ENCODE measurements around the gene PRR5.
"Not testable (repeated sequence)": the region's sequence is repeated elsewhere in the genome, so short reads cannot be mapped to it uniquely, and the experiment has no call there.

The PRR5 gene

GRCh38 chr22:44747784-44748127 is 45.8 kb downstream of the PRR5 start:
- FAIRE-seq; DNase-seq (ENCODE audit: extremely low spot score, insufficient read length, low read depth): not testable (repeated sequence)

GRCh38 chr22:44748524-44748923 is 46.5 kb downstream of the PRR5 start:
- DNase-seq (ENCODE audit: extremely low spot score, insufficient read length, low read depth) (no peak), FAIRE-seq (no peak)

- FAIRE-seq (no peak), DNase-seq (ENCODE audit: extremely low spot score, insufficient read length, low read depth) (no peak)
Observed at GRCh38 chr22:44750481-44750880, 48.5 kb downstream of the PRR5 start.

- FAIRE-seq (no peak), DNase-seq (ENCODE audit: extremely low spot score, insufficient read length, low read depth) (no peak)
Observed at GRCh38 chr22:44752285-44753188, 50.5 kb downstream of the PRR5 start, which contains the start of gene ARHGAP8. TSS of gene ARHGAP8 (plus strand) at chr22:44752575. CDS start at chr22:44786528, 33,953 bp downstream.

GRCh38 chr22:44753189-44754042 is 51.4 kb downstream of the PRR5 start:
- FAIRE-seq (no peak), DNase-seq (ENCODE audit: extremely low spot score, insufficient read length, low read depth) (no peak)

GRCh38 chr22:44754998-44755397 is 53.0 kb downstream of the PRR5 start:
- DNase-seq (ENCODE audit: extremely low spot score, insufficient read length, low read depth) (no peak), FAIRE-seq (no peak)

GRCh38 chr22:44755417-44755816 is 53.4 kb downstream of the PRR5 start:
- DNase-seq (ENCODE audit: extremely low spot score, insufficient read length, low read depth), result no peak
- FAIRE-seq, result no peak

GRCh38 chr22:44755956-44756361 is 54.0 kb downstream of the PRR5 start:
- FAIRE-seq (no peak), DNase-seq (ENCODE audit: extremely low spot score, insufficient read length, low read depth) (no peak)

GRCh38 chr22:44758344-44758973 is 56.5 kb downstream of the PRR5 start:
- no peak for FAIRE-seq
- no peak for DNase-seq (ENCODE audit: extremely low spot score, insufficient read length, low read depth)

GRCh38 chr22:44759001-44759400 is 57.0 kb downstream of the PRR5 start:
- DNase-seq (ENCODE audit: extremely low spot score, insufficient read length, low read depth) (no peak), FAIRE-seq (no peak)

GRCh38 chr22:44759430-44760310 is 57.7 kb downstream of the PRR5 start:
- DNase-seq (ENCODE audit: extremely low spot score, insufficient read length, low read depth) (no peak), FAIRE-seq (no peak)

GRCh38 chr22:44760476-44760875 is 58.5 kb downstream of the PRR5 start:
- DNase-seq (ENCODE audit: extremely low spot score, insufficient read length, low read depth), result no peak
- FAIRE-seq, result no peak

- DNase-seq (ENCODE audit: extremely low spot score, insufficient read length, low read depth), result no peak
- FAIRE-seq, result no peak
Observed at GRCh38 chr22:44761025-44761424, 59.0 kb downstream of the PRR5 start.

GRCh38 chr22:44764373-44764772 is 62.4 kb downstream of the PRR5 start:
- DNase-seq (ENCODE audit: extremely low spot score, insufficient read length, low read depth), result no peak
- FAIRE-seq, result no peak

- no peak for DNase-seq (ENCODE audit: extremely low spot score, insufficient read length, low read depth)
- no peak for FAIRE-seq
Observed at GRCh38 chr22:44764974-44765373, 63.0 kb downstream of the PRR5 start.

- no peak for DNase-seq (ENCODE audit: extremely low spot score, insufficient read length, low read depth)
- no peak for FAIRE-seq
Observed at GRCh38 chr22:44765571-44766285, 63.7 kb downstream of the PRR5 start.

- DNase-seq (ENCODE audit: extremely low spot score, insufficient read length, low read depth), result no peak
- no peak for FAIRE-seq
Observed at GRCh38 chr22:44773082-44773481, 71.1 kb downstream of the PRR5 start.

- FAIRE-seq (no peak), DNase-seq (ENCODE audit: extremely low spot score, insufficient read length, low read depth) (no peak)
Observed at GRCh38 chr22:44775862-44776261, 73.9 kb downstream of the PRR5 start.

All from GM18507 (cell line).